Erythroblast (primary cell): Measurements from ENCODE around the gene RAB11A.

Source experiments
- GATA1 ChIP-seq: IDR thresholded peaks from 2 replicates; pipeline ENCODE4 v1.6.1; 2011; ENCODE audit warnings: low read depth, mild to moderate bottlenecking, control low read depth, low read length, moderate library complexity
- POLR2A ChIP-seq: IDR thresholded peaks from 2 replicates; pipeline ENCODE4 v1.6.1; 2011; ENCODE audit warnings: mild to moderate bottlenecking, low read length

DNA sequence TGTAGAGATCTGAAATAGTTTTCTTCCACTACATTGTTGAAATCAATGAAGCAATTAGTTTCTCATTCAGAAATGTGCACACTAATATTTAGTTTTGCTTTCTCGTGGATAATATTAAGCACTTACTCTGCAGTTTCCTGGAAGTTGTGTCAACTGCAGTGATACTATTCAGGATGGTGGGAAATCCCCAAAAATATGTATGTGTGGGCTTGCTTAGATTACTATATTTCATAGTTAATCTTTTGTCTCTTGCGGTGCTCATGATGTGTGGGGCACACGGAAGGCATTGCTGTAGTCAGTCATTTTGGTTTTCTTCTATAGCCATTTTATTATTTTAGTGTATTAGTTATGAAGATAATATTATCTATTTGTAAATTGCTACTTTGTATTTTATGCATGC lies 19.7 kb downstream of the RAB11A start:
- TF ChIP-seq POLR2A (no peak), GATA1 (no peak)
